ENCODE results near the gene EED. TPM values are rescaled to one million over a fixed set of nuclear protein-coding genes. Genes with fewer than 3 reads are reported as not detected.
A peak's percentile ranks its signal among the peaks of the same experiment; 100 is the strongest.

EED gene
- total and polyA plus RNA-seq, 9 of the 15 experiments (the other 6 are each of a cell fraction or from before 2014, with no cell fraction given), result 33.0 to 110 (median 55.1) TPM

GRCh38 chr11:86302092-86302793 lies 57.7 kb downstream of the EED start, which contains the start of gene HIKESHI (continued):
- TF ChIP-seq RERE (CRISPR knock-in tag; IDR thresholded peaks at IDR 0.05; ENCODE audit: borderline replicate concordance) (no peak), SNRNP70 (optimal IDR thresholded peaks at IDR 0.05; ENCODE audit: low read depth, low read length) (no peak), ZFP91 (CRISPR knock-in tag; IDR thresholded peaks at IDR 0.05) (no peak), BCLAF1 (IDR thresholded peaks at IDR 0.05; ENCODE audit: borderline replicate concordance in 1 of 2, control insufficient read depth in 1 of 2, low read depth in 2 of 2, low read length in 1 of 2) (no peak), CEBPZ (IDR thresholded peaks at IDR 0.05; ENCODE audit: borderline replicate concordance, low read depth, low read length) (no peak), PURB (CRISPR knock-in tag; IDR thresholded peaks at IDR 0.05; ENCODE audit: low read depth) (no peak), ZNF75A (CRISPR knock-in tag; IDR thresholded peaks at IDR 0.05) (no peak), ESRRB (CRISPR knock-in tag; IDR thresholded peaks at IDR 0.05; ENCODE audit: borderline replicate concordance) (no peak), RBBP5 (IDR thresholded peaks at IDR 0.05; ENCODE audit: borderline replicate concordance, insufficient read depth, low read length, poor library complexity, severe bottlenecking) (peak; percentile 99), ELF1 (tag; IDR thresholded peaks at IDR 0.05) (peak; percentile 98), LEF1 (IDR thresholded peaks at IDR 0.05) (peak; percentile 35; the same call in 1 of the 2 replicates)
